DMS114 treated with DMSO at 0.1 percent for 48 hours (cell line): Measurements from ENCODE around the gene C4orf51.
"Not testable (repeated sequence)": the region's sequence is repeated elsewhere in the genome, so short reads cannot be mapped to it uniquely, and the experiment has no call there.

Source experiments
- DNase-seq: peaks from one replicate; lab custom pipeline; 2025; ENCODE audit not compliant: unreplicated experiment; lab: John Stamatoyannopoulos, UW

C4orf51 gene

GRCh38 chr4:145679991-145680455 lies at the start of gene C4orf51:
TSS of gene C4orf51 (plus strand) at chr4:145680146. CDS start at chr4:145680204, 58 bp downstream.
- DNase-seq: no peak

DNA sequence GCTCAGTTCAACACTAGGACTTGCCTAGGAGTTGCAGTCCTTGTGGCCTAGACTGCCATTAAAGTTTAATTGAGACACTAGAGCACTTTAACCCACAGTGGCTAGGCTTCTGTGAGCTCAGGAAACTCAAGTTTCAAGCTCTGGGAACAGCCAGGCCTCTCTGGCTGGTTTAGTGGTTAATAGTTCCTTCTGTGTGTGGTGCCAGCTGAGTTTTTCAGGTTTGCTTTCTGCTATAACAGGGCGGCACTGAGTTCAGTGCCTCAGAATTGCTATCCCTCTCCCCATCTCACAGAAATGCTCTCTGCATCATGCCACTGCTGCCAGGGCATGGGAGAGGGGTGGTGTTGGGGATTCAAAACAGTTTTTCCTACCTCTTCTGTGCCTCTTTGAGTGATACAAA lies 44.8 kb upstream of the C4orf51 start:
- no peak for DNase-seq

DNA sequence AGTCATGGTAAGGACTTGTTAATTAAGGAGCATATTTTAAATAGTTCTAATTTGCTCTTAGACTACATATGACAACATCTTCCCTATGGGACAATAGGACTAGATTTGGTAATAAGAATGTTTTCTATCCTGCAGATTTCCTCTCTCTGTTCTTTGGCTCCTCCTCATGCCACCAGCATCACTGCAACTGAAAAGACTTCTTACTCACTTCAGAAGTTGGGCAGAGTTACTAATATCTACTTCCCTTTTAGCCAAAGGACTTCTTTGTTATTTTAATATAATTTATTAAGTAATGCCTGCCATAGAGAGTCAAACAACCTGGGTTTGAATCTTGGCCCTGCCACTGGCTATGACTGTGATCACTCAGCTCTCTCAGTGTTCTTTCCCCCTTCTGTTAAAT lies 44.3 kb upstream of the C4orf51 start:
- no peak for DNase-seq

DNA sequence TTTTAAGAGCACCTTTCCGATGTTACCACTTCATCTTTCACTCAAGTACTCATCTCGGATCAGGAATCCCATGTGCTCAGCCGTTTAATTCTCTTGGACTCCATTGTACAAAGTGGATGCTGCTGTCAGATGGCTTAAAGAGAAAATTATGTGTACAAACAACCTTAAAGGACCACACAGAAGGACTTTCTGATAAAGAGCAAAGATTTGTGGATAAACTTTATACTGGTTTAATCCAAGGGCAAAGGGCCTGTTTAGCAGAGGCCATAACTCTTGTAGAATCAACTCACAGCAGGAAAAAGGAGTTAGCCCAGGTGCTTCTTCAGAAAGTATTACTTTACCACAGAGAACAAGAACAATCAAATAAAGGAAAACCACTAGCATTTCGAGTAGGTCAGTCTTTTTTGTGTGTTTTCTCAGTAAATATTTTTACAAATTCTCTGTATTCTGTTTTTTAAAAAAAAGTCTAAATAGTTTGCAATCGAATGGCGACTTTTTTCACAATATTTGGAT lies 40.7 kb upstream of the C4orf51 start:
- DNase-seq: no peak

GRCh38 chr4:145640236-145640635 lies 39.7 kb upstream of the C4orf51 start:
- not testable (repeated sequence) for DNase-seq

GRCh38 chr4:145643295-145643694 lies 36.7 kb upstream of the C4orf51 start:
- DNase-seq: no peak

GRCh38 chr4:145644699-145645098 lies 35.2 kb upstream of the C4orf51 start:
- no peak for DNase-seq

DNA sequence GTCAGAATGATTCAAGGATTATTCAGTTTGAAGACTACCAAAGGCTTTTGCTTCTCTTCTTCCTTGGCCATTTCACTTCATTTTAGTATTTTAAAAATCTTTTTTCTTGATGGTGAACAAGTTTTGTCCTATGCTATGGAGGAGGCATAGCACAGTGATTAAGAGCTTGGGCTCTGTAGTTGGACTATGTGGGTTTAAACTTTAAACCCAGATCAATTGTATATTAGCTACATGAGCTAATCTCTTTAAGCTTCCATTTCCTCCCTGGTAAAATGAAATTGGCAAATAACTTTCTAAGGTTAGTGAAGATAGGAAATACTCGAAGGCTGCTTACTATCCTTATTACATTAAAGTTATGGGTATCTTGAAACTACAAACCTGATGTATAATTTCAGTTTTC lies 23.8 kb upstream of the C4orf51 start:
- no peak for DNase-seq

GRCh38 chr4:145660064-145660463 lies 19.9 kb upstream of the C4orf51 start:
- DNase-seq: no peak

- DNase-seq: no peak
Observed at GRCh38 chr4:145663194-145663593, 16.8 kb upstream of the C4orf51 start.

- no peak for DNase-seq
Observed at GRCh38 chr4:145665773-145666172, 14.2 kb upstream of the C4orf51 start.

GRCh38 chr4:145670422-145670821 lies 9.5 kb upstream of the C4orf51 start:
- no peak for DNase-seq

DNA sequence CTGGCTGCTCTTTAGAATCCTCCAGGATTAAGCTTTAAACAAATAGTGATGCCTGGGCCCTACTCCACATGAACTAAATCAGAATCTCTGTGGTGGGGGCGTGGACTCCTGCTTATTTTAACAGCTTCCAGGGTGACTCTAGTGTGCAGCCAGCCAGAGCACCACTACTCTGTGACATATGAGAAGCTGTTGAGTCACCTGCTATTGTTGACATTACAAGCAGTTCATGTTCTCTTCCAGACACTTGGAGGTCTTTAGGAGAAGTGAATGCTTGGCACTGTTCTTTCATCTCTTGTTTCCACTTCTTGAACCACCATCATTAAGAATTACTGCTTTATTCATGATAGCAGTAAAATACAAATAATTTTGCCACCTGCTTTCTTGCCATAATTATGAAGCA lies 426 bp upstream of the C4orf51 start:
- DNase-seq: no peak

- no peak for DNase-seq
Observed at GRCh38 chr4:145680902-145681301, 956 bp downstream of the C4orf51 start.

DNA sequence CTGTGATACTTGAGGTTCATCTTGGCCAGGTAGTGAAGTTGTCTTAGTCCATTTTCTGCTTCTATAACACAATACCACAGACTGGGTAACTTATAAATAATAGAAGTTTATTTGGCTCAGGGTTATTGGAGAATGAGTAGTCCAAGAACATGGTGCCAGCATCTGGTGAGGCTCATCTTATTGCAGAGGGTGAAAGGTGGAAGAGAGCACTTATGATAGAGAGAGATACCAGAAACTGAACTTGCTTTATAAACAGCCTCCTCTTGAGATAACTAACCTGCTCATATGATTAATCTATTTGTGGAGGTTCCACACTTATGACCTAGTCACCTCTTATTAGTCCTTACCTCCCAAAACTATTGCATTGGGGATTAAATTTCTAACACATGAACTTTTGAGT lies 1.6 kb downstream of the C4orf51 start:
- DNase-seq: no peak

- no peak for DNase-seq
Observed at GRCh38 chr4:145681956-145682355, 2.0 kb downstream of the C4orf51 start.

- DNase-seq: no peak
Observed at GRCh38 chr4:145686991-145687390, 7.0 kb downstream of the C4orf51 start.

GRCh38 chr4:145690610-145691009 lies 10.7 kb downstream of the C4orf51 start:
- DNase-seq: no peak

- not testable (repeated sequence) for DNase-seq
Observed at GRCh38 chr4:145691416-145691815, 11.5 kb downstream of the C4orf51 start.

- DNase-seq: no peak
Observed at GRCh38 chr4:145694929-145695328, 15.0 kb downstream of the C4orf51 start.

DNA sequence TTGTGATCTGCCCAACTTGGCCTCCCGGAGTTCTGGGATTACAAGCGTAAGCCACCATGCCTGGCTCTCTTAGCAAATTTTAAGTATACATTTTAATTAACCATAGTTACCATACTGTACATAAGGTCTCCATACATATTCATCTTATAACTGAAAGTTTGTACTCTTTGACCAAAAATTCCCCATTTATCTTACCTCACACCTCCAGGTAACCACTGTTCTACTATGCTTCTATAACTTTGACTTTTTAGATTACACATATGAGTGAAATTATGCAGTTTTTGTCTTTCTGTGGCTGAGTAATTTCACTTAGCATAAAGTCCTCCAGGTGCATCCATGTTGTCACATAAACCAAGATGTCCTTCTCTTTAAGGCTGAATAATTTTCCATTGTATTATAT lies 17.4 kb downstream of the C4orf51 start:
- DNase-seq: no peak

GRCh38 chr4:145698507-145698906 lies 18.6 kb downstream of the C4orf51 start:
- DNase-seq: no peak

GRCh38 chr4:145703850-145704497 lies 24.0 kb downstream of the C4orf51 start:
- no peak for DNase-seq
